Measurements from ENCODE around the gene C2CD2L.
A peak's percentile ranks its signal among the peaks of the same experiment; 100 is the strongest.

Gene C2CD2L

DNA sequence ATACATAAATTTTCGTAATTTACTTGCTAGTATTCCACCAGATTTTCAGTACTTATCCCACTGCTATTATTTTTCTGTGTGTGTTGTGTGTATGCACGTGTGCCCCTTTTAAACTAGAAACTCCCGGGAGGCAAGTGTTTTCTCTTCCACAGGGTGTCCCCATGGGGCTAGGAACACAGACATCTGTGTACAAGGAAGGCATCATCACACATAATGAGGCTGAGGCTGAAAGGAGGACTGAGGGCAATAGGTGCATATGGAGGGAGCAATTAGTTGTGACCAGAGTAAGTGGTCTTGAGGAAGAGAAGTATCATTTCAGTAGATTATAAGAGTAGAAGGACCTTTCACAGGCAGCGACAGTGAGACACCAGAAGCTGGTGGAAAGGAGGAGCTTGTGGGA lies 3.4 kb upstream of the C2CD2L start:
- H3K9me3 ChIP-seq (ENCODE audit: control insufficient read depth in 5 of 5, low read length in 5 of 5) = no peaks in the 10 kb centered on the region
- H3K9ac ChIP-seq (ENCODE audit: low read length in 5 of 5) = no peak overlapping the region
- peaks cover 18 to 52% (median 47%) of the 10 kb centered on the region in 5 donors for H3K4me1 ChIP-seq (ENCODE audit: control insufficient read depth in 5 of 5, insufficient read depth in 5 of 5, low read length in 5 of 5)
- no peaks in the 10 kb centered on the region for H3K27me3 ChIP-seq (ENCODE audit: control insufficient read depth in 5 of 5, insufficient read depth in 4 of 5, low read length in 5 of 5)
- H3K27ac ChIP-seq (ENCODE audit: low read depth, low read length) = peak overlapping the region; percentile 92
- H3K4me3 ChIP-seq (ENCODE audit: low read depth in 1 of 5, low read length in 5 of 5) = no peak overlapping the region
- peaks cover 0 to under 1% (median 0%) of the 10 kb centered on the region in 5 donors for H3K36me3 ChIP-seq (ENCODE audit: control insufficient read depth in 5 of 5, insufficient read depth in 5 of 5, low read length in 5 of 5)

DNA sequence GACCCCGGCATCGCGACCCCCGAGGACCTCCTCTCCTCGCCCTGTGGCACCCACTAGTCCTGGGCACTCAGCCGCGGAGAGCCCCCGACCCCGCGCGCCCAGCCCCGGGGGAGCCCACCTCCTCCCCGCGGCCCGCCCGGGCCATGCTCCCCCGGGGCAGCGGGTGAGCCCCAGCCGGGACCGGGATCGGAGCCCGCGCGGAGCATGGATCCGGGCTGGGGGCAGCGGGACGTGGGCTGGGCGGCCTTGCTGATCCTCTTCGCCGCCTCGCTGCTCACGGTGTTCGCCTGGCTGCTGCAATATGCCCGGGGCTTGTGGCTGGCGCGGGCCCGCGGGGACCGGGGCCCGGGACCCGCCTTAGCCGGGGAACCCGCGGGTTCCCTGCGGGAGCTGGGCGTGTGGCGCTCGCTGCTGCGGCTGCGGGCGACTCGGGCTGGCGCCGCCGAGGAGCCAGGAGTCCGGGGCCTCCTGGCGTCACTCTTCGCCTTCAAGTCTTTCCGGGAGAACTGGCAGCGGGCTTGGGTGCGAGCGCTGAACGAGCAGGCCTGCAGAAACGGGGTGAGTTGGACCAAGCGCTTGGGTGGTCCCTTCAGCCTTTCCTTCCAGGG lies 498 bp downstream of the C2CD2L start:
- Histone ChIP-seq H3K9ac (ENCODE audit: low read length in 5 of 5) (peak overlapping the region; percentile 63 to 81 (median 71)), H3K27me3 (ENCODE audit: control insufficient read depth in 5 of 5, insufficient read depth in 4 of 5, low read length in 5 of 5) (no peaks in the 10 kb centered on the region), H3K4me3 (ENCODE audit: low read depth in 1 of 5, low read length in 5 of 5) (peak overlapping the region; percentile 65 to 85 (median 83))

DNA sequence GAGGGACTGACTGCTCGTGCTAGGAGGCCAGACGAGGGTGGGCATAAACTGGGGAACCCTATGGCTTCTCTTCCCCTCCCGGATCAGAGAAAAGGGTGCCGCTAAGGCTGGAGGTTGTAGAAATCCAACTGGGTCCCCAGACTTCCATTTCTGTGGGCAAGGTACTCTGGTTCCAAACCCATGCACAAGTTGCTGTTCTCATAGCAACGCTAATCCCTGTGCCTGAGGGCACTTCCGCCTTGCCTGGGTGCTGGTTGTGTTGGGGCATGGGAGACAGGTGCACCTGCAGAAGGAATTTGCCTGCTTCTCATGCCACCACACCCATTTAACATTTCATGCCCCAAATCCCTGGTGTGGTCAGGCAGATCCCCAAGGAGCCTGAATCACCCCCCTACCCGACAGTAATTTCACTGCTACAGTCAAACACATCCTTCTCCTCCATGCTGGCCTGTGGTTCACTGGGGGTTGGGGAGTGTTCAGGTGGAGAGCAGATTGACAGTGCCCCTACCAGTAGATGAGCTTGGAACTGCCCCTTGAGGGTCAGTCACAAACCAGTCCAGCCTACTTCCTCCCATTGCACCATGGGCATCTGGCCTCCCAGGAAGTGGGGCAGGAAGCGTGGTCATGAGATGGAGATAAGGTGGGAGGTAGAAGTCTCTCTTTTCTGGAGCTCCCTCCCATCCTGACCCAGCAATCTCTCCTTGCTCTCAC lies 1.2 kb downstream of the C2CD2L start:
- H3K9ac ChIP-seq (ENCODE audit: low read length in 5 of 5) = peak overlapping the region; percentile 63 to 81 (median 71)
- H3K27ac ChIP-seq (ENCODE audit: low read depth, low read length) = no peak overlapping the region

More for the DNA sequence above, 498 bp downstream of the C2CD2L start:
- H3K9me3 ChIP-seq (ENCODE audit: control insufficient read depth in 5 of 5, low read length in 5 of 5) = no peaks in the 10 kb centered on the region
- peaks cover 10 to 42% (median 36%) of the 10 kb centered on the region in 5 donors for H3K4me1 ChIP-seq (ENCODE audit: control insufficient read depth in 5 of 5, insufficient read depth in 5 of 5, low read length in 5 of 5)
- peaks cover 0 to 26% (median 24%) of the 10 kb centered on the region in 5 donors for H3K36me3 ChIP-seq (ENCODE audit: control insufficient read depth in 5 of 5, insufficient read depth in 5 of 5, low read length in 5 of 5)
- peak overlapping the region; percentile 50 for H3K27ac ChIP-seq (ENCODE audit: low read depth, low read length)

DNA sequence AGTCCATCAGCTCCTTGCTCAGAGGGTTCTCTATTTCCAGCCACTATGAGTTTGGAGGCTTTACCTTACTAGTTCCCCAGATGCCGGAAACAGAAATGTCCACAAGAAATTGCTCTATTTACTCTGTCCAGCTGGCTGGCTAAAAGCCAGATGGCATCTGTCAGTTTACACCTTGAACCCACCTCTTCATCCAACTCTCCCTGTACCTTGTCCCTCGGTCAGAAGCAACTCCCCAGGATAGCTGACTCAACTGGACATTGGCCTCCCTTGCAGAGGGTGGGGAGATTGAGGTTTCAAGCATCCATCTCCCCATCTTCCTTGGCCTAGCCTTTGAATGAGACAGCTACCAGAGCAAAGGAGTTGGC lies 1.7 kb downstream of the C2CD2L start:
- Histone ChIP-seq H3K9me3 (ENCODE audit: control insufficient read depth in 5 of 5, low read length in 5 of 5) (no peaks in the 10 kb centered on the region), H3K27ac (ENCODE audit: low read depth, low read length) (no peak overlapping the region), H3K36me3 (ENCODE audit: control insufficient read depth in 5 of 5, insufficient read depth in 5 of 5, low read length in 5 of 5) (peaks cover 0 to 36% (median 35%) of the 10 kb centered on the region in 5 donors), H3K4me1 (ENCODE audit: control insufficient read depth in 5 of 5, insufficient read depth in 5 of 5, low read length in 5 of 5) (peaks cover 10 to 37% (median 31%) of the 10 kb centered on the region in 5 donors), H3K4me3 (ENCODE audit: low read depth in 1 of 5, low read length in 5 of 5) (peak overlapping the region; percentile 65 to 85 (median 83)), H3K27me3 (ENCODE audit: control insufficient read depth in 5 of 5, insufficient read depth in 4 of 5, low read length in 5 of 5) (no peaks in the 10 kb centered on the region), H3K9ac (ENCODE audit: low read length in 5 of 5) (peak overlapping the region in 1 of 5 donors; percentile 71)

More for the DNA sequence above, 1.2 kb downstream of the C2CD2L start:
- H3K4me1 ChIP-seq (ENCODE audit: control insufficient read depth in 5 of 5, insufficient read depth in 5 of 5, low read length in 5 of 5) = peaks cover 10 to 36% (median 31%) of the 10 kb centered on the region in 5 donors
- H3K9me3 ChIP-seq (ENCODE audit: control insufficient read depth in 5 of 5, low read length in 5 of 5) = no peaks in the 10 kb centered on the region
- H3K36me3 ChIP-seq (ENCODE audit: control insufficient read depth in 5 of 5, insufficient read depth in 5 of 5, low read length in 5 of 5) = peaks cover 0 to 32% (median 30%) of the 10 kb centered on the region in 5 donors
- H3K4me3 ChIP-seq (ENCODE audit: low read depth in 1 of 5, low read length in 5 of 5) = peak overlapping the region; percentile 65 to 85 (median 83)
- H3K27me3 ChIP-seq (ENCODE audit: control insufficient read depth in 5 of 5, insufficient read depth in 4 of 5, low read length in 5 of 5) = no peaks in the 10 kb centered on the region

DNA sequence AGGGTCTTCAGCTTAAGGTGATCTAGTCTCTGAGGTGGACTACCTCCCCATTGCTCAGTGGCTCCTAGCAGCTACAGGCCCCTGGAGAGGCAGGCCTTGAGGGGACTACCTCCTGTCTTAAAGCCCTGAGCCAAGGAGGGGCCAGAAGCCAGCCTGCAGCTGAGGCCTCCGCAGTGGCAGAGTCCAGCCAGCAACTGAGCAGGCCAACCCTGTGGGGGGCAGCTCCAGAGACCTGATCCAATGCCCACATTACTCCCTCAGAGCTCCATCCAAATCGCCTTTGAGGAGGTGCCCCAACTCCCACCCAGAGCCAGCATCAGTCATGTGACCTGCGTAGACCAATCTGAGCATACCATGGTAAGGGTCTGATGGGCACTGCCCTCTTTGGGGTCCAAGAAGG lies 2.7 kb downstream of the C2CD2L start:
- Histone ChIP-seq H3K27ac (ENCODE audit: low read depth, low read length) (no peak overlapping the region), H3K4me1 (ENCODE audit: control insufficient read depth in 5 of 5, insufficient read depth in 5 of 5, low read length in 5 of 5) (peaks cover 10 to 46% (median 31%) of the 10 kb centered on the region in 5 donors), H3K9me3 (ENCODE audit: control insufficient read depth in 5 of 5, low read length in 5 of 5) (no peaks in the 10 kb centered on the region), H3K36me3 (ENCODE audit: control insufficient read depth in 5 of 5, insufficient read depth in 5 of 5, low read length in 5 of 5) (peaks cover 0 to 44% (median 41%) of the 10 kb centered on the region in 5 donors), H3K9ac (ENCODE audit: low read length in 5 of 5) (no peak overlapping the region), H3K4me3 (ENCODE audit: low read depth in 1 of 5, low read length in 5 of 5) (no peak overlapping the region), H3K27me3 (ENCODE audit: control insufficient read depth in 5 of 5, insufficient read depth in 4 of 5, low read length in 5 of 5) (no peaks in the 10 kb centered on the region)

DNA sequence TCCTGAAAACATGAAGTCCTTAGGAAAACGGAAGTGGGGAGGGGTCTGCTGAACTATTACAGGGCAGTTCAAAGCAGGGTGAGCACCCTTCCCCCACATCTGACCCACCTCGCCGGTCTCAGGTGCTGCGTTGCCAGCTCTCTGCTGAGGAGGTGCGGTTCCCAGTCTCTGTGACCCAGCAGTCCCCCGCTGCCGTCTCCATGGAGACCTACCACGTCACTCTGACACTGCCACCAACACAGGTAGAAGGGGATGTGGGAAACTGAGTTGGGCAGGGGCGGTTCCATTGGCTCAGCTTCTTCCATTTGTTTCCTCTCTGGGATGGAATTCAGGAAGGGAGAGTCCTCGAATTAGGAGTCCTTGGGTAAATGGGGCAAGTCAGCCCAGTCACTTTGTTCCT lies 3.3 kb downstream of the C2CD2L start:
- Histone ChIP-seq H3K9ac (ENCODE audit: low read length in 5 of 5) (no peak overlapping the region), H3K27me3 (ENCODE audit: control insufficient read depth in 5 of 5, insufficient read depth in 4 of 5, low read length in 5 of 5) (no peaks in the 10 kb centered on the region), H3K4me1 (ENCODE audit: control insufficient read depth in 5 of 5, insufficient read depth in 5 of 5, low read length in 5 of 5) (peaks cover 10 to 51% (median 31%) of the 10 kb centered on the region in 5 donors), H3K4me3 (ENCODE audit: low read depth in 1 of 5, low read length in 5 of 5) (no peak overlapping the region), H3K27ac (ENCODE audit: low read depth, low read length) (no peak overlapping the region), H3K36me3 (ENCODE audit: control insufficient read depth in 5 of 5, insufficient read depth in 5 of 5, low read length in 5 of 5) (peaks cover 3 to 47% (median 41%) of the 10 kb centered on the region in 5 donors), H3K9me3 (ENCODE audit: control insufficient read depth in 5 of 5, low read length in 5 of 5) (no peaks in the 10 kb centered on the region)

DNA sequence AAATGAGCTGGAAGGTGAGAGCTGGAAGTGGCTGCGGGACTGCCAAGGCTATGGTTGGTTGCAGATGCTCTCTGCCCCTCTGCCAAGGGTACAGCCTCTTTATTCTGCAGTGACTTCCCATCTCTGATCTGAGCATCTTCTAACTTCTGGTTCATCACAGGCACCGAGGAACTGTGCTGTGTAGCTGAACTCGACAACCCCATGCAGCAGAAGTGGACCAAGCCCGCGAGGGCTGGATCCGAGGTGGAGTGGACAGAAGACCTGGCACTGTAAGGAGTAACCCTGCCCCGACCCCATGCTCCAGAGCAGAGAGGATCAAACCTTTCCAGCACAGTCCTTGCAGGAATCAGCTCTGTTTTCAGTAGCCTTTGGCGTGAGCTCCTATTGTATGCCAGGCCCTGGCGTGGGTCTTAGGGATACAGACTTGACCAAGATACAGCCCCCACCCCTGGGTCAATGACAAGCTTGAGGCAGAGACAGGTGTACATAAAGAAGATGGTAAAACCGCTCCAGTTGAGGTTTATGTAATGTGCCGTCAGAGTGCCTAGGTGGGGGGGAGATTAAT lies 4.3 kb downstream of the C2CD2L start:
- Histone ChIP-seq H3K27ac (ENCODE audit: low read depth, low read length) (no peak overlapping the region), H3K36me3 (ENCODE audit: control insufficient read depth in 5 of 5, insufficient read depth in 5 of 5, low read length in 5 of 5) (peaks cover 4 to 57% (median 47%) of the 10 kb centered on the region in 5 donors), H3K4me1 (ENCODE audit: control insufficient read depth in 5 of 5, insufficient read depth in 5 of 5, low read length in 5 of 5) (peaks cover 10 to 53% (median 31%) of the 10 kb centered on the region in 5 donors)

DNA sequence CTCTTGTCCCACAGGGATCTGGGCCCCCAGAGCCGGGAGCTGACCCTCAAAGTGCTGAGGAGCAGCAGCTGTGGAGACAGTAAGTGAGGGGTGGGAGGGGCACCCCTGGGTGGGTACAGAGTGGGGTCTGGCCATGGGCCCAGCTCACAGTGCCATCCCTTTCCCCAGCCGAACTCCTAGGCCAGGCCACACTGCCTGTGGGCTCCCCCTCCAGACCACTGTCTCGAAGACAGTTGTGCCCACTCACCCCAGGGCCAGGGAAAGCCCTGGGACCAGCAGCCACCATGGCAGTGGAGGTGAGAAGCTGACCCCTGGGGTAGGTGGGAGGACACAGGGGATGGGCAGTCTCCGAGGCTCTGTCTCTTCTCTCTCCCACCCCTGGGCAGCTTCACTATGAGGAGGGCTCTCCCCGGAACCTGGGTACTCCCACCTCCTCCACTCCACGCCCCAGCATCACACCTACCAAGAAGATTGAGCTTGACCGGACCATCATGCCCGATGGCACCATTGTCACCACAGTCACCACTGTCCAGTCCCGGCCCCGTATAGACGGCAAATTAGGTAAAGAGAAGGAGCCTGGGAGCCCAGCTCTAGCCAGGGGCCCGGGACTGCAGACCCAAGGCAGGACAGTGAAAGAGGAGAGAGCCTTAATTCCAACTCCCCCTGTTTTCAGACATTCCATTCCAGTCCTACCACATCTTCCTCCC lies 5.3 kb downstream of the C2CD2L start:
- Histone ChIP-seq H3K27ac (ENCODE audit: low read depth, low read length) (no peak overlapping the region), H3K4me3 (ENCODE audit: low read depth in 1 of 5, low read length in 5 of 5) (no peak overlapping the region), H3K27me3 (ENCODE audit: control insufficient read depth in 5 of 5, insufficient read depth in 4 of 5, low read length in 5 of 5) (no peaks in the 10 kb centered on the region), H3K9me3 (ENCODE audit: control insufficient read depth in 5 of 5, low read length in 5 of 5) (no peaks in the 10 kb centered on the region), H3K9ac (ENCODE audit: low read length in 5 of 5) (no peak overlapping the region), H3K36me3 (ENCODE audit: control insufficient read depth in 5 of 5, insufficient read depth in 5 of 5, low read length in 5 of 5) (peaks cover 6 to 67% (median 52%) of the 10 kb centered on the region in 5 donors), H3K4me1 (ENCODE audit: control insufficient read depth in 5 of 5, insufficient read depth in 5 of 5, low read length in 5 of 5) (peaks cover 10 to 55% (median 28%) of the 10 kb centered on the region in 5 donors)

More for the DNA sequence above, 4.3 kb downstream of the C2CD2L start:
- Histone ChIP-seq H3K4me3 (ENCODE audit: low read depth in 1 of 5, low read length in 5 of 5) (no peak overlapping the region), H3K9me3 (ENCODE audit: control insufficient read depth in 5 of 5, low read length in 5 of 5) (no peaks in the 10 kb centered on the region), H3K27me3 (ENCODE audit: control insufficient read depth in 5 of 5, insufficient read depth in 4 of 5, low read length in 5 of 5) (no peaks in the 10 kb centered on the region), H3K9ac (ENCODE audit: low read length in 5 of 5) (no peak overlapping the region)

DNA sequence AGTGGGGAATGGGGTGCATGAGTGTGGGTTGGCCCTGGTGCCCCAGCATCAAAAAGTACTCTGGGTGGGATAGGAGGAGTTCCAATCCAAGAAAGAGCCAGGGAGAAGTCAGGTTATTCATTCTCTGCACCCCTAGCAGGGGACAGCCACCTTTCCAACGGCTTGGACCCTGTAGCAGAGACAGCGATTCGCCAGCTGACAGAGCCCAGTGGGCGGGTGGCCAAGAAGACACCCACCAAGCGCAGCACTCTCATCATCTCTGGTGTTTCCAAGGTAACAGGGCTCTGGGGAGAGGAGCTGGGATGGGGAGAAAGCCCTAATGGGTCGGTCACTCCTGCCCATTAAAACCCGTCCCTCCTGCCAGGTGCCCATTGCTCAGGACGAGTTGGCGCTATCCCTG lies 6.6 kb downstream of the C2CD2L start:
- Histone ChIP-seq H3K27me3 (ENCODE audit: control insufficient read depth in 5 of 5, insufficient read depth in 4 of 5, low read length in 5 of 5) (no peaks in the 10 kb centered on the region), H3K4me3 (ENCODE audit: low read depth in 1 of 5, low read length in 5 of 5) (no peak overlapping the region), H3K27ac (ENCODE audit: low read depth, low read length) (no peak overlapping the region), H3K36me3 (ENCODE audit: control insufficient read depth in 5 of 5, insufficient read depth in 5 of 5, low read length in 5 of 5) (peaks cover 6 to 71% (median 55%) of the 10 kb centered on the region in 5 donors), H3K9ac (ENCODE audit: low read length in 5 of 5) (no peak overlapping the region), H3K9me3 (ENCODE audit: control insufficient read depth in 5 of 5, low read length in 5 of 5) (no peaks in the 10 kb centered on the region), H3K4me1 (ENCODE audit: control insufficient read depth in 5 of 5, insufficient read depth in 5 of 5, low read length in 5 of 5) (peaks cover 3 to 42% (median 17%) of the 10 kb centered on the region in 5 donors)
